GM12878 (cell line): Measurements from ENCODE around the gene PRSS8. TPM values are rescaled to one million over a fixed set of nuclear protein-coding genes. Genes with fewer than 3 reads are reported as not detected.
A peak's percentile ranks its signal among the peaks of the same experiment; 100 is the strongest.

Source experiments
- ATAC-seq: fragments of 200-7000 bp; cut with Tn5 transposase; 3 replicates; pipeline ENCODE4 v1.9.1; 2020; ENCODE audit warnings: mild to moderate bottlenecking, moderate library complexity
- BruUV-seq: library from RNA; stranded (reverse); fragments of 400-500 nt; replicated peaks from 2 replicates; lab custom pipeline; 2021; lab: Mats Ljungman, UMichigan
- CTCF ChIA-PET: fragments of 300-600 bp; sonication (Branson Sonifier 250); formaldehyde crosslinking; extraction: SDS; loops from one replicate; lab custom pipeline; 2021; ENCODE audit warnings: inconsistent platforms; lab: Yijun Ruan, JAX
- POLR2A ChIA-PET: fragments of 350-600 bp; formaldehyde crosslinking; extraction: SDS; loops from one replicate; lab custom pipeline; 2021; ENCODE audit warnings: inconsistent platforms; lab: Charles Lee
- RAD21 ChIA-PET: fragments of 300-600 bp; sonication (Branson Sonifier 250); formaldehyde crosslinking; loops from one replicate; lab custom pipeline; 2023; ENCODE audit warnings: antibody characterized with exemption; ENCODE audit not compliant: unreplicated experiment; lab: Charles Lee
- SMC1A ChIA-PET: fragments of 300-600 bp; sonication (Branson Sonifier 250); formaldehyde crosslinking; loops from one replicate; lab custom pipeline; 2023; ENCODE audit not compliant: unreplicated experiment, uncharacterized antibody; lab: Charles Lee
- DNase-seq: peaks from one replicate; pipeline ENCODE4 v3.0.0-alpha.2; 2011; ENCODE audit warnings: low read depth, low spot score
- FAIRE-seq: peaks from 3 replicates; lab custom pipeline; 2011; peaks lifted over from hg19 to GRCh38; lab: Jason Lieb, UNC
- H2AFZ ChIP-seq: 2 replicates; pipeline ENCODE4 v1.6.0; 2011; ENCODE audit warnings: low read depth, low read length, control low read depth; ENCODE audit not compliant: control insufficient read depth
- H3K27ac ChIP-seq: 2 replicates; pipeline ENCODE4 v1.5.1; 2011; ENCODE audit warnings: control low read depth; ENCODE audit not compliant: control insufficient read depth, insufficient read depth
- H3K27me3 ChIP-seq, 2 experiments: replicated peaks in 1 of 2; 2 replicates each; pipeline versions ENCODE4 v1.6.0 to v1.6.1; 2011; ENCODE audit warnings: low read length in 1 of 2; ENCODE audit not compliant: control insufficient read depth in 2 of 2, insufficient read depth in 2 of 2
- H3K36me3 ChIP-seq, 2 experiments: 2 replicates each; pipeline ENCODE4 v1.5.1; 2011; ENCODE audit warnings: low read length in 1 of 2; ENCODE audit not compliant: control insufficient read depth in 2 of 2, insufficient read depth in 2 of 2
- H3K4me1 ChIP-seq: 2 replicates; pipeline ENCODE4 v1.6.1; 2011; ENCODE audit warnings: mild to moderate bottlenecking, low read length, moderate library complexity, mixed read lengths; ENCODE audit not compliant: control insufficient read depth, insufficient read depth
- H3K4me2 ChIP-seq: 2 replicates; pipeline ENCODE4 v1.6.0; 2011; ENCODE audit warnings: control low read depth; ENCODE audit not compliant: control insufficient read depth, insufficient read depth
- H3K4me3 ChIP-seq: fragments of 200-600 bp; sonication (generic); 2 replicates; pipeline ENCODE4 v1.5.1; 2016
- H3K79me2 ChIP-seq: 2 replicates; pipeline ENCODE4 v1.6.0; 2011; ENCODE audit warnings: low read length; ENCODE audit not compliant: control insufficient read depth, insufficient read depth
- H3K9ac ChIP-seq: 2 replicates; pipeline ENCODE4 v1.8.0; 2011; ENCODE audit warnings: low read length, control low read depth, mixed read lengths; ENCODE audit not compliant: control insufficient read depth, insufficient read depth
- H3K9me3 ChIP-seq: replicated peaks from 3 replicates; pipeline ENCODE4 v1.5.1; 2011; ENCODE audit warnings: mild to moderate bottlenecking, low read length; ENCODE audit not compliant: control insufficient read depth, insufficient read depth
- H4K20me1 ChIP-seq: 2 replicates; pipeline ENCODE4 v1.6.0; 2011; ENCODE audit not compliant: control insufficient read depth, insufficient read depth
- HDGF ChIP-seq: fragments of 450-650 bp; IDR thresholded peaks from 2 replicates; pipeline ENCODE4 v1.6.1; 2016; ENCODE audit warnings: antibody characterized with exemption
- WGBS: methylation state at CpG from one replicate; pipeline ENCODE4 v1.1.6; 2016; ENCODE audit warnings: low lambda C conversion rate; ENCODE audit not compliant: insufficient replicate concordance, insufficient coverage; ENCODE audit errors: missing lambda C conversion rate; 5-methylcytosine and 5-hydroxymethylcytosine counted together
- in situ Hi-C: fragments of 300-500 bp; cut with MboI; formaldehyde crosslinking; loops from 9 replicates; pipeline ENCODE4 v1.14.3; 2018; ENCODE audit warnings: mixed read lengths
- intact Hi-C: fragments of 100-400 bp; cut with micrococcal nuclease; formaldehyde crosslinking; loops from one replicate; pipeline ENCODE4 v1.14.2; 2022; ENCODE audit not compliant: unreplicated experiment
- polyA plus RNA-seq, 11 experiments: library from polyadenylated mRNA; depleted of rRNA in 4 of 11; unstranded in 6 of 11; stranded (reverse) in 5 of 11; fragments of >200 nt; fragmentation: Nextera tagmentation in 4 of 11; fragmentation: Illumina TruSeq in 1 of 11; extraction: Ambion mirVana in 4 of 11; extraction: Trizol in 1 of 11; gene quantifications; 1 replicate in 1 of 11; 2 replicates in 10 of 11; pipeline versions ENCODE4 v1.2.1 to v1.2.3, GENCODE V29; 2011 to 2016; ENCODE audit warnings: inconsistent platforms in 2 of 11, missing spikeins in 2 of 11, low read depth in 1 of 11
- total RNA-seq, 4 experiments: library from RNA; depleted of rRNA in 3 of 4; stranded (reverse); fragments of >200 nt in 3 of 4; fragmentation: Illumina TruSeq in 1 of 4; extraction: Trizol in 1 of 4; gene quantifications; 2 replicates each; pipeline versions ENCODE4 v1.2.1 to v1.2.3, GENCODE V29; 2013 to 2021
- TF ChIP-seq, protein P1 (sequence below): fragments of 450-650 bp; IDR thresholded peaks from 2 replicates; pipeline ENCODE4 v1.6.1; 2017; ENCODE audit warnings: mild to moderate bottlenecking, moderate library complexity
- TF ChIP-seq, protein P2 (sequence below): fragments of 450-650 bp; IDR thresholded peaks from 2 replicates; pipeline ENCODE4 v1.6.1; 2016; ENCODE audit warnings: mild to moderate bottlenecking

PRSS8 gene
- total and polyA plus RNA-seq, 10 of the 15 experiments (the other 5 are each of a cell fraction or from before 2014, with no cell fraction given): 0.33 to 0.58 TPM; not detected in 8

DNA sequence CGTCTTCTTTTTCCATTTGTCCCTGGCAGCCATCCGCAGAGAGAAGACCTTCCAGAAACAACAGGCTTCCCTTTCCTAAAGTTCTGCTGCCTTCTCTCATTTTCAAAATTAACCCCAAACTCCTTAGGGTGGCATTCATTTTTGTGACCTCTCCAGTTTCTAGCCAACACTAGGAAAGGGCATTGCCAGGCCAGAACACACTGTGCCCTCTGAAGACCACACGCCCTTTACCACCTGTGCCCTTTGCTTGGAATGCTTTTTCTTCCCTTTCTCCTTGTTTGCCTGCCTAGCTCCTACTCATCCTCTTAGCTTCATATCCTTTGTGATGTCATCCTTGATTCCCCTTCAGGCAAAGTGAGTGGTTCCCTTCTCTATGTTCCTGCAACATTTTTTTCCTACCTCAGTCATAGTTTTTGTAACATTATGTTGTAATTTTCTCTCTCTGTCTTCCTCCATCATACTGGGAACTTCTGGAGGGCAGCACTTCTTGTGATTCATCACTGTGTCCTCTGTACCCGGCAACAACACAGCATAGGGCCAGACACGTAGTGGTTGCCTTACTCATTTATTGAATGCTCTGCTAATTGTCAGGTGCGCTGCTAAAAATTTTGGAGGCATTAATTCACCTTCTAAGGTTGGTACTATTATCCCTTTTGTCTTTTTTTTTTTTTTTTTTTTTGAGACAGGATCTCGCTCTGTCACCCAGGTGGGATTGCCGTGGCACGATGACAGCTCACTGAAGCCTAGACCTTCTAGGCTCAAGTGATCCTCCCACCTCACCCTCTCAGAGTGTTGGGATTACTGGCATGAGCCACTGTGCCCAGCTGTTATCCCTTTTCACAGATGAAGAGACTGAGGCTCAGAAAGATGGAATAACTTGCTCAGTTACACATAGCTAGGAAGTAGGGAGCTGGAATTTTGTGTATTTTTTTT lies 17.0 kb downstream of the PRSS8 start:
- Histone ChIP-seq H3K4me3 (peak overlapping the region; percentile 84), H4K20me1 (no peaks in the 10 kb centered on the region), H3K9me3 (no peaks in the 10 kb centered on the region), H3K4me1 (peaks cover 8% of the 10 kb centered on the region), H3K4me2 (peak overlapping the region; percentile 11), H3K27me3 (no peaks in the 10 kb centered on the region), H3K9ac (peak overlapping the region; percentile 46), H3K27ac (peak overlapping the region; percentile 36; the same call in 1 of the 2 replicates), H3K36me3 (peaks cover 3 to 9% of the 10 kb centered on the region in 2 experiments; a peak in 3 of 4 replicates), H3K79me2 (peaks cover 11% of the 10 kb centered on the region), H2AFZ (no peak overlapping the region)
- WGBS: 52% methylated on average over 9 of the region's 9 CpGs
- ChIA-PET RAD21 (interaction anchor here (0.7 to 5.2 kb wide), 8 partner anchors 11 to 594 kb away, joined by 3 to 48 read pairs (median 4); partner anchors contain the start of genes BCKDK, ZNF646 and ZNF668), CTCF (interaction anchor here (0.6 to 1.6 kb wide), 3 partner anchors 24 to 265 kb away, joined by 3 to 15 read pairs (median 9); no protein-coding TSS in a partner anchor), SMC1A (interaction anchor here (1.0 to 2.4 kb wide), 4 partner anchors 17 to 264 kb away, joined by 3 to 7 read pairs (median 4); partner anchors contain the start of genes ZNF646 and ZNF668), POLR2A (interaction anchor here (0.6 to 1.7 kb wide), 12 partner anchors 10 to 341 kb away, joined by 3 to 24 read pairs (median 4); partner anchors contain the start of genes BCKDK, FUS, PYCARD and ZNF646)
- ATAC-seq (no peak), DNase-seq (no peak), FAIRE-seq (no peak)
- no TSS peak for BruUV-seq
- in situ Hi-C loops: loop anchor here (10.0 kb wide), 1 partner anchor 756 kb away; the partner anchor contains the start of gene ZNF267
- TF ChIP-seq, protein P1, sequence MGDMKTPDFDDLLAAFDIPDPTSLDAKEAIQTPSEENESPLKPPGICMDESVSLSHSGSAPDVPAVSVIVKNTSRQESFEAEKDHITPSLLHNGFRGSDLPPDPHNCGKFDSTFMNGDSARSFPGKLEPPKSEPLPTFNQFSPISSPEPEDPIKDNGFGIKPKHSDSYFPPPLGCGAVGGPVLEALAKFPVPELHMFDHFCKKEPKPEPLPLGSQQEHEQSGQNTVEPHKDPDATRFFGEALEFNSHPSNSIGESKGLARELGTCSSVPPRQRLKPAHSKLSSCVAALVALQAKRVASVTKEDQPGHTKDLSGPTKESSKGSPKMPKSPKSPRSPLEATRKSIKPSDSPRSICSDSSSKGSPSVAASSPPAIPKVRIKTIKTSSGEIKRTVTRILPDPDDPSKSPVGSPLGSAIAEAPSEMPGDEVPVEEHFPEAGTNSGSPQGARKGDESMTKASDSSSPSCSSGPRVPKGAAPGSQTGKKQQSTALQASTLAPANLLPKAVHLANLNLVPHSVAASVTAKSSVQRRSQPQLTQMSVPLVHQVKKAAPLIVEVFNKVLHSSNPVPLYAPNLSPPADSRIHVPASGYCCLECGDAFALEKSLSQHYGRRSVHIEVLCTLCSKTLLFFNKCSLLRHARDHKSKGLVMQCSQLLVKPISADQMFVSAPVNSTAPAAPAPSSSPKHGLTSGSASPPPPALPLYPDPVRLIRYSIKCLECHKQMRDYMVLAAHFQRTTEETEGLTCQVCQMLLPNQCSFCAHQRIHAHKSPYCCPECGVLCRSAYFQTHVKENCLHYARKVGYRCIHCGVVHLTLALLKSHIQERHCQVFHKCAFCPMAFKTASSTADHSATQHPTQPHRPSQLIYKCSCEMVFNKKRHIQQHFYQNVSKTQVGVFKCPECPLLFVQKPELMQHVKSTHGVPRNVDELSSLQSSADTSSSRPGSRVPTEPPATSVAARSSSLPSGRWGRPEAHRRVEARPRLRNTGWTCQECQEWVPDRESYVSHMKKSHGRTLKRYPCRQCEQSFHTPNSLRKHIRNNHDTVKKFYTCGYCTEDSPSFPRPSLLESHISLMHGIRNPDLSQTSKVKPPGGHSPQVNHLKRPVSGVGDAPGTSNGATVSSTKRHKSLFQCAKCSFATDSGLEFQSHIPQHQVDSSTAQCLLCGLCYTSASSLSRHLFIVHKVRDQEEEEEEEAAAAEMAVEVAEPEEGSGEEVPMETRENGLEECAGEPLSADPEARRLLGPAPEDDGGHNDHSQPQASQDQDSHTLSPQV: no peak
- no peak for TF ChIP-seq HDGF
- TF ChIP-seq, protein P2, sequence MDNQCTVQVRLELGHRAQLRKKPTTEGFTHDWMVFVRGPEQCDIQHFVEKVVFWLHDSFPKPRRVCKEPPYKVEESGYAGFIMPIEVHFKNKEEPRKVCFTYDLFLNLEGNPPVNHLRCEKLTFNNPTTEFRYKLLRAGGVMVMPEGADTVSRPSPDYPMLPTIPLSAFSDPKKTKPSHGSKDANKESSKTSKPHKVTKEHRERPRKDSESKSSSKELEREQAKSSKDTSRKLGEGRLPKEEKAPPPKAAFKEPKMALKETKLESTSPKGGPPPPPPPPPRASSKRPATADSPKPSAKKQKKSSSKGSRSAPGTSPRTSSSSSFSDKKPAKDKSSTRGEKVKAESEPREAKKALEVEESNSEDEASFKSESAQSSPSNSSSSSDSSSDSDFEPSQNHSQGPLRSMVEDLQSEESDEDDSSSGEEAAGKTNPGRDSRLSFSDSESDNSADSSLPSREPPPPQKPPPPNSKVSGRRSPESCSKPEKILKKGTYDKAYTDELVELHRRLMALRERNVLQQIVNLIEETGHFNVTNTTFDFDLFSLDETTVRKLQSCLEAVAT: no peak
- intact Hi-C loops: loop anchor here (10.0 kb wide), 1 partner anchor 756 kb away; the partner anchor contains the start of gene ZNF267
